HEK293 (cell line): ENCODE measurements around the gene KIAA0513.

Experiments used
- CTCF ChIA-PET: fragments of 350-600 bp; formaldehyde crosslinking; extraction: SDS; loops from one replicate; lab custom pipeline; 2021; ENCODE audit warnings: antibody characterized with exemption; lab: Yijun Ruan, JAX
- POLR2A ChIA-PET: fragments of 300-600 bp; formaldehyde crosslinking; extraction: SDS; loops from one replicate; lab custom pipeline; 2020; ENCODE audit warnings: antibody characterized with exemption, inconsistent platforms; lab: Yijun Ruan, JAX
- H3K27ac ChIP-seq: fragments of 200-500 bp; sonication (Bioruptor generic); 2 replicates; pipeline ENCODE4 v1.5.1; 2014; ENCODE audit warnings: low read depth, low read length, control low read depth, inconsistent platforms; ENCODE audit errors: extremely low read depth
- H3K36me3 ChIP-seq, 2 experiments: fragments of 200-500 bp in 1 of 2; sonication (Bioruptor generic) in 1 of 2; 1 replicate in 1 of 2; 2 replicates in 1 of 2; pipeline ENCODE4 v1.5.1; 2014 to 2017; ENCODE audit warnings: inconsistent platforms in 2 of 2, low read length in 2 of 2; ENCODE audit not compliant: control insufficient read depth in 2 of 2, insufficient read depth in 1 of 2
- H3K4me1 ChIP-seq: fragments of 200-500 bp; sonication (Bioruptor generic); 2 replicates; pipeline ENCODE4 v1.5.1; 2014; ENCODE audit warnings: mild to moderate bottlenecking, low read length, inconsistent platforms; ENCODE audit not compliant: control insufficient read depth, insufficient read depth
- H3K4me3 ChIP-seq: 2 replicates; pipeline ENCODE4 v1.5.1; 2011; ENCODE audit warnings: low read depth, mild to moderate bottlenecking, control low read depth, low read length, moderate library complexity
- H3K9me3 ChIP-seq: fragments of 200-500 bp; sonication (Bioruptor generic); 2 replicates; pipeline ENCODE4 v1.5.1; 2014; ENCODE audit warnings: low read depth, low read length, inconsistent platforms; ENCODE audit not compliant: control insufficient read depth, insufficient read depth
- HOXA7 ChIP-seq: sonication (generic); formaldehyde crosslinking; IDR thresholded peaks from 2 replicates; pipeline ENCODE4 v1.8.1; 2022; ENCODE audit warnings: missing genetic modification reagents, borderline replicate concordance
- KLF10 ChIP-seq: fragments of 450-650 bp; IDR thresholded peaks from 2 replicates; pipeline ENCODE4 v1.5.1; 2018; ENCODE audit warnings: missing biosample characterization, mild to moderate bottlenecking, missing genetic modification characterization
- MEIS1 ChIP-seq: sonication (generic); formaldehyde crosslinking; IDR thresholded peaks from 2 replicates; pipeline ENCODE4 v1.8.1; 2022; ENCODE audit warnings: missing genetic modification reagents, mild to moderate bottlenecking, borderline replicate concordance
- PRDM1 ChIP-seq: fragments of 450-650 bp; formaldehyde crosslinking; IDR thresholded peaks from 2 replicates; pipeline ENCODE4; 2016; ENCODE audit warnings: missing biosample characterization, missing genetic modification characterization
- PRDM10 ChIP-seq: fragments of 450-650 bp; formaldehyde crosslinking; IDR thresholded peaks from 2 replicates; pipeline ENCODE4 v1.5.1; 2016; ENCODE audit warnings: missing biosample characterization, missing genetic modification characterization
- ZBTB8A ChIP-seq: fragments of 450-650 bp; formaldehyde crosslinking; IDR thresholded peaks from 2 replicates; pipeline ENCODE4 v1.5.1; 2016; ENCODE audit warnings: missing biosample characterization, missing genetic modification characterization
- ZFP69B ChIP-seq: fragments of 450-650 bp; formaldehyde crosslinking; IDR thresholded peaks from 2 replicates; pipeline ENCODE4 v1.5.1; 2016; ENCODE audit warnings: missing biosample characterization, missing genetic modification characterization
- ZNF133 ChIP-seq: fragments of 450-650 bp; formaldehyde crosslinking; IDR thresholded peaks from 2 replicates; pipeline ENCODE4 v1.5.1; 2016; ENCODE audit warnings: missing biosample characterization, missing genetic modification characterization
- ZNF138 ChIP-seq: fragments of 450-650 bp; formaldehyde crosslinking; IDR thresholded peaks from 2 replicates; pipeline ENCODE4 v1.5.1; 2016; ENCODE audit warnings: missing biosample characterization, missing genetic modification characterization, borderline replicate concordance
- ZNF223 ChIP-seq: fragments of 450-650 bp; formaldehyde crosslinking; IDR thresholded peaks from 2 replicates; pipeline ENCODE4 v1.5.1; 2016; ENCODE audit warnings: missing biosample characterization, missing genetic modification characterization
- ZNF416 ChIP-seq: fragments of 450-650 bp; formaldehyde crosslinking; IDR thresholded peaks from 2 replicates; pipeline ENCODE4 v1.5.1; 2016; ENCODE audit warnings: missing biosample characterization, missing genetic modification characterization
- ZNF426 ChIP-seq: fragments of 450-650 bp; formaldehyde crosslinking; IDR thresholded peaks from 2 replicates; pipeline ENCODE4 v1.5.1; 2017; ENCODE audit warnings: missing biosample characterization, missing genetic modification characterization, mild to moderate bottlenecking, inconsistent platforms, moderate library complexity
- ZNF555 ChIP-seq: fragments of 450-650 bp; formaldehyde crosslinking; conservative IDR thresholded peaks from 2 replicates; pipeline ENCODE4 v1.5.1; 2017; ENCODE audit warnings: missing biosample characterization, mild to moderate bottlenecking, missing genetic modification characterization, inconsistent platforms
- ZNF664 ChIP-seq: fragments of 450-650 bp; formaldehyde crosslinking; IDR thresholded peaks from 2 replicates; pipeline ENCODE4 v1.5.1; 2016; ENCODE audit warnings: missing biosample characterization, missing genetic modification characterization
- ZNF792 ChIP-seq: fragments of 450-650 bp; formaldehyde crosslinking; IDR thresholded peaks from 2 replicates; pipeline ENCODE4 v1.5.1; 2016; ENCODE audit warnings: missing biosample characterization, missing genetic modification characterization
- ZNF837 ChIP-seq: fragments of 450-650 bp; formaldehyde crosslinking; IDR thresholded peaks from 2 replicates; pipeline ENCODE4 v1.5.1; 2016; ENCODE audit warnings: missing biosample characterization, missing genetic modification characterization
- TF ChIP-seq, protein P1 (sequence below): fragments of 450-650 bp; formaldehyde crosslinking; IDR thresholded peaks from 2 replicates; pipeline ENCODE4 v1.5.1; 2016; ENCODE audit warnings: missing biosample characterization, missing genetic modification characterization
- TF ChIP-seq, protein P2 (sequence below): fragments of 450-650 bp; formaldehyde crosslinking; IDR thresholded peaks from 2 replicates; pipeline ENCODE4 v1.5.1; 2017; ENCODE audit warnings: missing biosample characterization, missing genetic modification characterization

KIAA0513 gene

DNA sequence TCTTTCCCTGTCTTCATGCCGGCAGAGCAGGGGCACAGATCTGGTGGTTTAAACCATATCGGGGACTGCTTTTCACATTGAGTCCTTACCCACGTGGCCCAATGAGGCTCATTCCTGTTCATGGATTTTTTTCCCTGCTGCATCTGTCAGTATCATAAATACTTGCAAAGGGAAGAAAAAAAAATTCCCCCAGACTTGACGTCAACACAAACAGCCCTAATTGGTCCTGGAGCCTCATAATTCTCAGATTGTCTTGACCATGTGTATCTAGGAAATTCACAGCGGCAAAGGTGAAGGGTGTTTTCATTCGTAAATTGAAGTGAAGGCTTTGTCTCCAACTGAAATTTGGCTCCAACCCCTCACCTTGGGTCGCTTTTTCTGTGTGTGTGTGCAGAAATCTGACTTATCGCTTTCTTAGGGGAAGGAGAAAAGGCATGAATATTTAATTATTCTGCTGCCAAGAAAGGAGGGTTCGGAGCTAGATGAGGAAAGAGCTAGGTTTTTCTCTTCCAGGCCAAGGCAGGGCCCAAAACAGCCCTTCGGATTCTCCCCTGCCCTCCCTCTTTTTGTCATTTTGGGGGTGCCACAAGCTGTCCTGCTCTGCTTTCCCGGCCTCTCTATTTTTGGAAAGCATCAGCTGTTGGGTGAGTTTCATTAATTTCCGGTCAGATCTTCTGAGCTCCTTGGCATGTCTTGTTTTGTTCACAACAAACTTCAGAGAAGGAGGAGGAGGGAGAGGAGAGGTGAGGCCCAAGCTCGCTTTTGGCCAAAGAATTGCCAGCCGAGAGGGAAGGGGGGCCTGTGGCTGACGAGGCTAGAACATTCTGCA is 102.5 kb downstream of the KIAA0513 start:
- ChIA-PET POLR2A (no interaction called here), CTCF (interaction anchor here (0.6 to 1.1 kb wide), 3 partner anchors 24 to 263 kb away, joined by 3 to 4 read pairs (median 3); no protein-coding TSS in a partner anchor)
- H3K36me3 ChIP-seq, result no peaks in the 10 kb centered on the region
- no peak for TF ChIP-seq ZFP69B
- no peak for TF ChIP-seq PRDM1 (tag by site-specific recombination)
- TF ChIP-seq ZNF133, result no peak
- no peak overlapping the region for H3K4me3 ChIP-seq
- no peaks in the 10 kb centered on the region for H3K9me3 ChIP-seq
- H3K4me1 ChIP-seq, result peaks cover 4% of the 10 kb centered on the region
- H3K27ac ChIP-seq, result no peak overlapping the region

- TF ChIP-seq, protein P1, sequence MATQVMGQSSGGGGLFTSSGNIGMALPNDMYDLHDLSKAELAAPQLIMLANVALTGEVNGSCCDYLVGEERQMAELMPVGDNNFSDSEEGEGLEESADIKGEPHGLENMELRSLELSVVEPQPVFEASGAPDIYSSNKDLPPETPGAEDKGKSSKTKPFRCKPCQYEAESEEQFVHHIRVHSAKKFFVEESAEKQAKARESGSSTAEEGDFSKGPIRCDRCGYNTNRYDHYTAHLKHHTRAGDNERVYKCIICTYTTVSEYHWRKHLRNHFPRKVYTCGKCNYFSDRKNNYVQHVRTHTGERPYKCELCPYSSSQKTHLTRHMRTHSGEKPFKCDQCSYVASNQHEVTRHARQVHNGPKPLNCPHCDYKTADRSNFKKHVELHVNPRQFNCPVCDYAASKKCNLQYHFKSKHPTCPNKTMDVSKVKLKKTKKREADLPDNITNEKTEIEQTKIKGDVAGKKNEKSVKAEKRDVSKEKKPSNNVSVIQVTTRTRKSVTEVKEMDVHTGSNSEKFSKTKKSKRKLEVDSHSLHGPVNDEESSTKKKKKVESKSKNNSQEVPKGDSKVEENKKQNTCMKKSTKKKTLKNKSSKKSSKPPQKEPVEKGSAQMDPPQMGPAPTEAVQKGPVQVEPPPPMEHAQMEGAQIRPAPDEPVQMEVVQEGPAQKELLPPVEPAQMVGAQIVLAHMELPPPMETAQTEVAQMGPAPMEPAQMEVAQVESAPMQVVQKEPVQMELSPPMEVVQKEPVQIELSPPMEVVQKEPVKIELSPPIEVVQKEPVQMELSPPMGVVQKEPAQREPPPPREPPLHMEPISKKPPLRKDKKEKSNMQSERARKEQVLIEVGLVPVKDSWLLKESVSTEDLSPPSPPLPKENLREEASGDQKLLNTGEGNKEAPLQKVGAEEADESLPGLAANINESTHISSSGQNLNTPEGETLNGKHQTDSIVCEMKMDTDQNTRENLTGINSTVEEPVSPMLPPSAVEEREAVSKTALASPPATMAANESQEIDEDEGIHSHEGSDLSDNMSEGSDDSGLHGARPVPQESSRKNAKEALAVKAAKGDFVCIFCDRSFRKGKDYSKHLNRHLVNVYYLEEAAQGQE, result no peak
- TF ChIP-seq PRDM10 (tag by site-specific recombination), result peak; percentile 67
- TF ChIP-seq, all 188 proteins: peak for 1
- ChIA-PET POLR2A (no interaction called here), CTCF (interaction anchor here (0.6 to 1.1 kb wide), 2 partner anchors 23 to 114 kb away, joined by 3 to 4 read pairs; no protein-coding TSS in a partner anchor)
- Histone ChIP-seq H3K4me1 (peaks cover 4% of the 10 kb centered on the region), H3K27ac (no peak overlapping the region), H3K4me3 (no peak overlapping the region), H3K9me3 (no peaks in the 10 kb centered on the region), H3K36me3 (no peaks in the 10 kb centered on the region)
Measured at GRCh38 chr16:85130705-85131028, 103.1 kb downstream of the KIAA0513 start.

GRCh38 chr16:85132456-85133289 is 105.1 kb downstream of the KIAA0513 start:
- no peaks in the 10 kb centered on the region for H3K36me3 ChIP-seq
- TF ChIP-seq ZNF416 (no peak), ZNF664 (tag by site-specific recombination) (peak; percentile 82)
- CTCF ChIA-PET, result no interaction called here
- POLR2A ChIA-PET, result no interaction called here
- no peaks in the 10 kb centered on the region for H3K4me1 ChIP-seq
- H3K9me3 ChIP-seq, result no peaks in the 10 kb centered on the region
- H3K27ac ChIP-seq, result no peak overlapping the region
- H3K4me3 ChIP-seq, result no peak overlapping the region

DNA sequence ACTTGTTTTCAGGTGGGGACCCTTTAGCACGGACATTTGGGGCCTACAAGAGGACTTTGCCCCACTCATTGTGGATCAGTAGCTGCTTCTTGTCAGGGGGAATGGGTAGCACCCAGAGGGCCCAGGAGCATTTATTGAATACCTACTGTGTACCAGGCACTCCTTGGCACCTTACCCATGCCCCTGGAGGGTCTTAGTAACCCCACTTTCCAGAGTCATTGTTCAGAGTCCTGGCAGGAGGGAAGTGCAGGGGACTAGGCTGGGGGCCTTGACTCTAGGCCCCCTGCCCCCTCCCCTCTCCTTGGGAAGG is 105.7 kb downstream of the KIAA0513 start:
- no peaks in the 10 kb centered on the region for H3K4me1 ChIP-seq
- H3K27ac ChIP-seq, result no peak overlapping the region
- no peaks in the 10 kb centered on the region for H3K36me3 ChIP-seq
- no peaks in the 10 kb centered on the region for H3K9me3 ChIP-seq
- CTCF ChIA-PET, result no interaction called here
- POLR2A ChIA-PET, result no interaction called here
- H3K4me3 ChIP-seq, result no peak overlapping the region
- TF ChIP-seq ZNF792 (tag by site-specific recombination) (no peak), ZNF555 (tag by site-specific recombination) (no peak), ZNF138 (tag by site-specific recombination) (no peak), HOXA7 (CRISPR knock-in tag) (no peak), ZNF223 (tag by site-specific recombination) (no peak), ZBTB8A (tag by site-specific recombination) (no peak), ZNF837 (tag by site-specific recombination) (no peak), KLF10 (tag by site-specific recombination) (no peak), ZNF426 (no peak), MEIS1 (CRISPR knock-in tag) (no peak)
- TF ChIP-seq, protein P2, sequence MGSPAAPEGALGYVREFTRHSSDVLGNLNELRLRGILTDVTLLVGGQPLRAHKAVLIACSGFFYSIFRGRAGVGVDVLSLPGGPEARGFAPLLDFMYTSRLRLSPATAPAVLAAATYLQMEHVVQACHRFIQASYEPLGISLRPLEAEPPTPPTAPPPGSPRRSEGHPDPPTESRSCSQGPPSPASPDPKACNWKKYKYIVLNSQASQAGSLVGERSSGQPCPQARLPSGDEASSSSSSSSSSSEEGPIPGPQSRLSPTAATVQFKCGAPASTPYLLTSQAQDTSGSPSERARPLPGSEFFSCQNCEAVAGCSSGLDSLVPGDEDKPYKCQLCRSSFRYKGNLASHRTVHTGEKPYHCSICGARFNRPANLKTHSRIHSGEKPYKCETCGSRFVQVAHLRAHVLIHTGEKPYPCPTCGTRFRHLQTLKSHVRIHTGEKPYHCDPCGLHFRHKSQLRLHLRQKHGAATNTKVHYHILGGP (tag by site-specific recombination), result no peak
